ENCODE measurements around the gene ARHGAP45.

- TF ChIP-seq CTCF (IDR thresholded peaks at IDR 0.05) = peak in 1 of 3 experiments; percentile 20
- TF ChIP-seq POLR2A (IDR thresholded peaks at IDR 0.05) = no peak
These were observed 65.0 kb downstream of the ARHGAP45 start for GRCh38 chr19:1131718-1132551.

All from testis (tissue), 2 donors.